Measurements from ENCODE around the gene USP17L29.
"Not testable (repeated sequence)": the region's sequence is repeated elsewhere in the genome, so short reads cannot be mapped to it uniquely, and the experiment has no call there.

DNA sequence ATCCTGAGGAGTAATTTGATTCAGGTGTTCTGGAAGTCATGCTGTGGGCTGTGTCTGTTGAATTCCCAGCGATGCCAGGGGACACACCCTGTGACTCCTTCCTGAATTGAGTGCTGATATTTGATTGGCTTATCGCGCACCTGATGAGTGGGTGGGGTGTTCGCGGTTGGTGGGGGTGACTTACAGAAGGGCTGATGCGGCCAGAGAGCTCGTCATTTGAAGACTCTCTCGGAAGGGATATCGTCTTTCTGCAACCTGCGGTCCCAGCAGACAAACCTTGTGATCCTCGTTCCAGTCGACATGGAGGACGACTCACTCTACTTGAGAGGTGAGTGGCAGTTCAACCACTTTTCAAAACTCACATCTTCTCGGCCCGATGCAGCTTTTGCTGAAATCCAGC, 19.1 kb upstream of the USP17L29 start, which contains the start of gene USP17L26:
- not testable (repeated sequence) for TF ChIP-seq GATA2, GATA3 (IDR thresholded peaks at IDR 0.05; ENCODE audit: low read depth, low read length)
